Activated T-cell treated with anti-CD3 and anti-CD28 coated beads, Interleukin-2, amount 50 U/mL, for 24 hours (primary cell): ENCODE data around the gene BMP5.

Experiments
- DNase-seq: peaks from one replicate; pipeline ENCODE4 v3.0.0-alpha.2; 2020
- H3K27ac Mint-ChIP-seq: 2 replicates; pipeline ENCODE4 v1.8.0; 2020; ENCODE audit warnings: mild to moderate bottlenecking, mixed read lengths
- H3K27me3 Mint-ChIP-seq: 2 replicates; pipeline ENCODE4 v1.8.0; 2020; ENCODE audit warnings: mixed read lengths
- H3K36me3 Mint-ChIP-seq: 2 replicates; pipeline ENCODE4 v1.8.0; 2020; ENCODE audit warnings: low read depth, mixed read lengths
- H3K4me1 Mint-ChIP-seq: 2 replicates; pipeline ENCODE4 v1.8.0; 2020; ENCODE audit warnings: low read depth, mixed read lengths
- H3K4me3 Mint-ChIP-seq: 2 replicates; pipeline ENCODE4 v1.8.0; 2020; ENCODE audit warnings: mild to moderate bottlenecking, moderate library complexity, mixed read lengths
- H3K9me3 Mint-ChIP-seq: 2 replicates; pipeline ENCODE4 v1.8.0; 2020; ENCODE audit warnings: mixed read lengths

BMP5 gene

GRCh38 chr6:55748880-55749279 lies 126.5 kb downstream of the BMP5 start:
- Mint-ChIP-seq H3K4me3 (no peak overlapping the region), H3K4me1 (no peaks in the 10 kb centered on the region), H3K9me3 (peaks cover 16% of the 10 kb centered on the region), H3K27me3 (no peaks in the 10 kb centered on the region), H3K27ac (no peak overlapping the region), H3K36me3 (no peaks in the 10 kb centered on the region)
- DNase-seq, result no peak

DNA sequence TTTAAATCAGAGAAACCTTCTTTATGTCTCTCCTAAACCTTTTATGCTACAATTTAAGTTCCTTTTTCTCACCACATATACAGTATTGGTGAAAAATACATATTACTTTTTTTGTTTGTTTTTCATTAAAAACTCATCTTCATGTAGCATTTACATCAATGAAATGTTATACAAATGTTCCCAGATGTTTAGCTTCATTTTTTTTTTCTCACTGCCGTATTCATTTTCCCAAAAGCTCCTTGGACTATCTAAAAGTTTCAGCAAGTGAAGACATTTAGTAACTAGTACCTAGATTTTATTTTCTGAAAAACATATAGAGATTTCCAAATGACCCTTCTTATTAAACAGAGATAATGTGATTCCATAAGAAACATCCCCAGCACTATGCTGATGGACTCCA lies 128.9 kb downstream of the BMP5 start:
- Mint-ChIP-seq H3K9me3 (peaks cover 22% of the 10 kb centered on the region), H3K27me3 (no peaks in the 10 kb centered on the region), H3K4me3 (no peak overlapping the region), H3K4me1 (no peaks in the 10 kb centered on the region), H3K36me3 (no peaks in the 10 kb centered on the region), H3K27ac (no peak overlapping the region)
- DNase-seq, result no peak

GRCh38 chr6:55734256-55734655 lies 141.1 kb downstream of the BMP5 start:
- Mint-ChIP-seq H3K4me1 (no peaks in the 10 kb centered on the region), H3K36me3 (no peaks in the 10 kb centered on the region), H3K9me3 (peaks cover 16% of the 10 kb centered on the region), H3K27me3 (no peaks in the 10 kb centered on the region), H3K27ac (no peak overlapping the region), H3K4me3 (no peak overlapping the region)
- no peak for DNase-seq

- Mint-ChIP-seq H3K9me3 (peaks cover 12% of the 10 kb centered on the region), H3K36me3 (no peaks in the 10 kb centered on the region), H3K4me1 (no peaks in the 10 kb centered on the region), H3K27me3 (no peaks in the 10 kb centered on the region), H3K4me3 (no peak overlapping the region), H3K27ac (no peak overlapping the region)
- DNase-seq, result no peak
These were observed 145.7 kb downstream of the BMP5 start for GRCh38 chr6:55729665-55730064.

GRCh38 chr6:55726144-55726543 lies 149.2 kb downstream of the BMP5 start:
- H3K9me3 Mint-ChIP-seq, result peaks cover 12% of the 10 kb centered on the region
- no peak overlapping the region for H3K4me3 Mint-ChIP-seq
- DNase-seq, result no peak
- H3K27me3 Mint-ChIP-seq, result no peaks in the 10 kb centered on the region
- no peaks in the 10 kb centered on the region for H3K4me1 Mint-ChIP-seq
- no peaks in the 10 kb centered on the region for H3K36me3 Mint-ChIP-seq
- no peak overlapping the region for H3K27ac Mint-ChIP-seq

DNA sequence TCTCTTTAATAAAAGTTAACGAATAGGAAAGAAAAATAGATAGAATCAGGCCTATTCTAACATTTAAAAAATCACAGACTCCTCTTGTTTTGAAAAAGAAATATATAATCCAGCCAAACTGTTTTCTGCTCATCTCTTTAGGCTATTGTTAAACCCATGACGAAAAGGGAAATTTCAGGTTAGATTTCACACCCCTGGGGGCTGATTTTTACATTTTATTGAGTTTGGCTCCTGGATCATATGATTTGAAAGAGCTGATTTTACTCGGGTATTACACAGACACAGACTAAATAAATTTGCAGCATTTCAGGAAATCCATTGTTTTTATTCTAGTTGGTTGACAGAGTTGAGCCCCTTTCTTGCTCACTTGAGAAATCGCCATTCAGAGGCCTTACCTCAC lies 160.6 kb downstream of the BMP5 start:
- no peak overlapping the region for H3K27ac Mint-ChIP-seq
- no peaks in the 10 kb centered on the region for H3K36me3 Mint-ChIP-seq
- peaks cover under 1% of the 10 kb centered on the region for H3K9me3 Mint-ChIP-seq
- no peaks in the 10 kb centered on the region for H3K27me3 Mint-ChIP-seq
- H3K4me1 Mint-ChIP-seq, result no peaks in the 10 kb centered on the region
- H3K4me3 Mint-ChIP-seq, result no peak overlapping the region
- no peak for DNase-seq

DNA sequence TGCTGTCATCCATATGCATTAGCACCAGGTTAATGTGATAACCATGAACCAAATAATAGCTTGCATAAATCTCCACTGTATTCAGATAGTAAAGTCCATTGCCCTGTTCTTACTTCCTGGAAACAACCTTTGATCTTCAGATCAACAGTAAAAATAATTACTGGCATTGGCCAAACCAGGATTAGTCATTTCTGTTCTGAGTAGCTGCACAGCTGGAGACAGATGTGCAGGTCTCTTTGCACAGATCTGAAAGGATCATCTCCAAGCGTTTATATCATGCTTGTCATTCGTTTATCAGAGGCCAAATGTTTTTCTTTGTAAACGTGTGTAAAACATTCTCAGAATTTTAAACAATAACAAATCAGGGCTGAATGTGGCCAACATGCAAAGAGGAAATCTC lies 162.0 kb downstream of the BMP5 start:
- Mint-ChIP-seq H3K27me3 (no peaks in the 10 kb centered on the region), H3K36me3 (no peaks in the 10 kb centered on the region), H3K27ac (no peak overlapping the region), H3K4me3 (no peak overlapping the region), H3K9me3 (peaks cover 5% of the 10 kb centered on the region), H3K4me1 (no peaks in the 10 kb centered on the region)
- DNase-seq, result no peak

- no peak overlapping the region for H3K4me3 Mint-ChIP-seq
- H3K4me1 Mint-ChIP-seq, result no peaks in the 10 kb centered on the region
- no peak overlapping the region for H3K27ac Mint-ChIP-seq
- DNase-seq, result no peak
- peaks cover 14% of the 10 kb centered on the region for H3K9me3 Mint-ChIP-seq
- no peaks in the 10 kb centered on the region for H3K27me3 Mint-ChIP-seq
- no peaks in the 10 kb centered on the region for H3K36me3 Mint-ChIP-seq
These were observed 166.7 kb downstream of the BMP5 start for GRCh38 chr6:55708711-55709110.

GRCh38 chr6:55705451-55706440 lies 169.6 kb downstream of the BMP5 start:
- Mint-ChIP-seq H3K27me3 (no peaks in the 10 kb centered on the region), H3K9me3 (peaks cover 22% of the 10 kb centered on the region), H3K36me3 (no peaks in the 10 kb centered on the region), H3K4me3 (no peak overlapping the region), H3K4me1 (no peaks in the 10 kb centered on the region), H3K27ac (no peak overlapping the region)
- DNase-seq, result no peak

- no peak for DNase-seq
- Mint-ChIP-seq H3K4me3 (no peak overlapping the region), H3K4me1 (no peaks in the 10 kb centered on the region), H3K27ac (no peak overlapping the region), H3K36me3 (no peaks in the 10 kb centered on the region), H3K9me3 (peaks cover 21% of the 10 kb centered on the region), H3K27me3 (no peaks in the 10 kb centered on the region)
These were observed 171.0 kb downstream of the BMP5 start for GRCh38 chr6:55704421-55704820.
